Erythroblast (primary cell): ENCODE results near the gene MTOR.
"Not testable (repeated sequence)": the region's sequence is repeated elsewhere in the genome, so short reads cannot be mapped to it uniquely, and the experiment has no call there.

Source experiments
- DNase-seq, 2 experiments: peaks; one replicate each; lab custom pipeline; 2025; lab: John Stamatoyannopoulos, UW
- GATA1 ChIP-seq: IDR thresholded peaks from 2 replicates; pipeline ENCODE4 v1.6.1; 2011; ENCODE audit warnings: low read depth, mild to moderate bottlenecking, control low read depth, low read length, moderate library complexity
- POLR2A ChIP-seq: IDR thresholded peaks from 2 replicates; pipeline ENCODE4 v1.6.1; 2011; ENCODE audit warnings: mild to moderate bottlenecking, low read length

Gene MTOR

GRCh38 chr1:11286735-11287410 lies 24.5 kb upstream of the MTOR start:
- DNase-seq, result no peak
- TF ChIP-seq GATA1 (no peak), POLR2A (no peak)

- TF ChIP-seq POLR2A (no peak), GATA1 (no peak)
- DNase-seq, result no peak
Observed at GRCh38 chr1:11285883-11286734, 23.8 kb upstream of the MTOR start.

GRCh38 chr1:11284784-11285183 lies 22.4 kb upstream of the MTOR start:
- DNase-seq, result no peak
- TF ChIP-seq GATA1, result no peak
- TF ChIP-seq POLR2A, result no peak

GRCh38 chr1:11283151-11283550 lies 20.8 kb upstream of the MTOR start:
- no peak for DNase-seq
- TF ChIP-seq GATA1 (no peak), POLR2A (no peak)

- DNase-seq, result no peak
- TF ChIP-seq POLR2A, result no peak
- no peak for TF ChIP-seq GATA1
Observed at GRCh38 chr1:11281518-11282331, 19.4 kb upstream of the MTOR start.

GRCh38 chr1:11280719-11281376 lies 18.5 kb upstream of the MTOR start:
- DNase-seq, result no peak

GRCh38 chr1:11279630-11280029 lies 17.3 kb upstream of the MTOR start:
- TF ChIP-seq POLR2A (no peak), GATA1 (no peak)
- DNase-seq, result peak; percentile 71 to 76

More at GRCh38 chr1:11280719-11281376, 18.5 kb upstream of the MTOR start:
- TF ChIP-seq POLR2A (no peak), GATA1 (no peak)

GRCh38 chr1:11279152-11279551 lies 16.8 kb upstream of the MTOR start:
- no peak for TF ChIP-seq GATA1
- no peak for TF ChIP-seq POLR2A
- peak; percentile 34 to 50 for DNase-seq

- peak; percentile 68 to 70 for DNase-seq
- TF ChIP-seq GATA1, result no peak
- TF ChIP-seq POLR2A, result peak; percentile 40
Observed at GRCh38 chr1:11273595-11274234, 11.4 kb upstream of the MTOR start.

- DNase-seq, result peak; percentile 92 to 96
- TF ChIP-seq POLR2A (peak; percentile 79), GATA1 (no peak)
Observed at GRCh38 chr1:11272832-11273594, 10.7 kb upstream of the MTOR start, which contains the start of gene UBIAD1. Gene UBIAD1, plus strand, starts transcription at chr1:11273198. Its CDS starts 334 bp downstream, at chr1:11273532.

GRCh38 chr1:11272544-11272831 lies 10.1 kb upstream of the MTOR start:
- no peak for TF ChIP-seq GATA1
- TF ChIP-seq POLR2A, result no peak

GRCh38 chr1:11267350-11268337 lies 5.3 kb upstream of the MTOR start:
- not testable (repeated sequence) for DNase-seq

More at GRCh38 chr1:11272544-11272831, 10.1 kb upstream of the MTOR start:
- no peak for DNase-seq
